HepG2 (cell line): ENCODE data around the gene MED9. TPM values are rescaled to one million over a fixed set of nuclear protein-coding genes. Genes with fewer than 3 reads are reported as not detected.
A peak's percentile ranks its signal among the peaks of the same experiment; 100 is the strongest.

Source experiments
- ARID4A ChIP-seq: sonication (generic); formaldehyde crosslinking; IDR thresholded peaks from 2 replicates; pipeline ENCODE4 v1.5.0; 2020; ENCODE audit warnings: mild to moderate bottlenecking, missing genetic modification reagents, borderline replicate concordance
- GTF3A ChIP-seq: sonication (generic); formaldehyde crosslinking; conservative IDR thresholded peaks from 2 replicates; pipeline ENCODE4 v1.4.0; 2020; ENCODE audit warnings: mild to moderate bottlenecking, missing genetic modification reagents
- MED1 ChIP-seq: sonication (generic); formaldehyde crosslinking; IDR thresholded peaks from 2 replicates; pipeline ENCODE4 v1.4.0; 2020; ENCODE audit warnings: missing genetic modification reagents
- NONO ChIP-seq, 2 experiments: fragments of 450-650 bp in 1 of 2; sonication (generic) in 1 of 2; formaldehyde crosslinking in 1 of 2; IDR thresholded peaks in 1 of 2; conservative IDR thresholded peaks in 1 of 2; 2 replicates each; pipeline versions ENCODE4 v1.6.1 to v1.8.0; 2017 to 2022; ENCODE audit warnings: mild to moderate bottlenecking in 1 of 2, missing genetic modification reagents in 1 of 2, moderate library complexity in 1 of 2
- PCBP1 ChIP-seq: fragments of 200-400 bp; formaldehyde crosslinking; IDR thresholded peaks from 2 replicates; pipeline ENCODE4 v1.6.1; 2017; ENCODE audit warnings: mild to moderate bottlenecking, low read depth, low read length, borderline replicate concordance
- SPEN ChIP-seq: sonication (generic); formaldehyde crosslinking; IDR thresholded peaks from 2 replicates; pipeline ENCODE4 v1.5.1; 2020; ENCODE audit warnings: low read depth, mild to moderate bottlenecking, missing genetic modification reagents
- THYN1 ChIP-seq: sonication (generic); formaldehyde crosslinking; IDR thresholded peaks from 2 replicates; pipeline ENCODE4 v1.8.1; 2023; ENCODE audit warnings: low read depth, mild to moderate bottlenecking, moderate library complexity, missing genetic modification reagents, borderline replicate concordance
- WIZ ChIP-seq: sonication (generic); formaldehyde crosslinking; IDR thresholded peaks from 2 replicates; pipeline ENCODE4 v1.5.1; 2020; ENCODE audit warnings: mild to moderate bottlenecking, missing genetic modification reagents
- ZFP37 ChIP-seq: sonication (generic); formaldehyde crosslinking; IDR thresholded peaks from 2 replicates; pipeline ENCODE4 v1.4.0; 2020; ENCODE audit warnings: missing genetic modification reagents, borderline replicate concordance
- ZNF263 ChIP-seq: sonication (generic); formaldehyde crosslinking; IDR thresholded peaks from 2 replicates; pipeline ENCODE4 v1.4.0; 2020; ENCODE audit warnings: missing genetic modification reagents
- ZNF496 ChIP-seq: sonication (generic); formaldehyde crosslinking; IDR thresholded peaks from 2 replicates; pipeline ENCODE4 v1.8.1; 2023; ENCODE audit warnings: mild to moderate bottlenecking, moderate library complexity, missing genetic modification reagents; ENCODE audit not compliant: insufficient replicate concordance
- ZNF510 ChIP-seq: sonication (generic); formaldehyde crosslinking; IDR thresholded peaks from 2 replicates; pipeline ENCODE4 v1.4.0; 2020; ENCODE audit warnings: low read depth, mild to moderate bottlenecking, missing genetic modification reagents
- ZNF776 ChIP-seq: sonication (generic); formaldehyde crosslinking; IDR thresholded peaks from 2 replicates; pipeline ENCODE4 v1.4.0; 2020; ENCODE audit warnings: mild to moderate bottlenecking, missing genetic modification reagents
- polyA plus RNA-seq, 8 experiments: library from polyadenylated mRNA; depleted of rRNA in 3 of 8; stranded (reverse) in 7 of 8; unstranded in 1 of 8; fragments of >200 nt; fragmentation: Illumina TruSeq in 4 of 8; extraction: Trizol in 4 of 8; gene quantifications; 2 replicates each; pipeline versions ENCODE4 v1.2.1 to v1.2.3, GENCODE V29; 2011 to 2016; ENCODE audit warnings: low read depth in 4 of 8, missing spikeins in 1 of 8, mixed read lengths in 1 of 8; ENCODE audit not compliant: insufficient read depth in 1 of 8
- total RNA-seq, 5 experiments: library from RNA; depleted of rRNA; stranded (reverse); fragments of >200 nt; fragmentation: Illumina TruSeq; extraction: Trizol; gene quantifications; 2 replicates each; pipeline ENCODE4 v1.2.3, GENCODE V29; 2016; ENCODE audit warnings: low read depth in 1 of 5
- TF ChIP-seq, protein P1 (sequence below): sonication (generic); formaldehyde crosslinking; IDR thresholded peaks from 2 replicates; pipeline ENCODE4 v1.4.0; 2020; ENCODE audit warnings: low read depth, missing genetic modification reagents
- TF ChIP-seq, protein P2 (sequence below): IDR thresholded peaks from 2 replicates; pipeline ENCODE4 v1.6.1; 2012; ENCODE audit warnings: inconsistent platforms
- TF ChIP-seq, protein P3 (sequence below): sonication (generic); formaldehyde crosslinking; conservative IDR thresholded peaks from 2 replicates; pipeline ENCODE4 v1.8.0; 2022; ENCODE audit warnings: missing genetic modification reagents

MED9 gene
- total and polyA plus RNA-seq, 2 of the 13 experiments (the other 11 are each of a cell fraction or from before 2014, with no cell fraction given), result 11.9 to 15.1 TPM

DNA sequence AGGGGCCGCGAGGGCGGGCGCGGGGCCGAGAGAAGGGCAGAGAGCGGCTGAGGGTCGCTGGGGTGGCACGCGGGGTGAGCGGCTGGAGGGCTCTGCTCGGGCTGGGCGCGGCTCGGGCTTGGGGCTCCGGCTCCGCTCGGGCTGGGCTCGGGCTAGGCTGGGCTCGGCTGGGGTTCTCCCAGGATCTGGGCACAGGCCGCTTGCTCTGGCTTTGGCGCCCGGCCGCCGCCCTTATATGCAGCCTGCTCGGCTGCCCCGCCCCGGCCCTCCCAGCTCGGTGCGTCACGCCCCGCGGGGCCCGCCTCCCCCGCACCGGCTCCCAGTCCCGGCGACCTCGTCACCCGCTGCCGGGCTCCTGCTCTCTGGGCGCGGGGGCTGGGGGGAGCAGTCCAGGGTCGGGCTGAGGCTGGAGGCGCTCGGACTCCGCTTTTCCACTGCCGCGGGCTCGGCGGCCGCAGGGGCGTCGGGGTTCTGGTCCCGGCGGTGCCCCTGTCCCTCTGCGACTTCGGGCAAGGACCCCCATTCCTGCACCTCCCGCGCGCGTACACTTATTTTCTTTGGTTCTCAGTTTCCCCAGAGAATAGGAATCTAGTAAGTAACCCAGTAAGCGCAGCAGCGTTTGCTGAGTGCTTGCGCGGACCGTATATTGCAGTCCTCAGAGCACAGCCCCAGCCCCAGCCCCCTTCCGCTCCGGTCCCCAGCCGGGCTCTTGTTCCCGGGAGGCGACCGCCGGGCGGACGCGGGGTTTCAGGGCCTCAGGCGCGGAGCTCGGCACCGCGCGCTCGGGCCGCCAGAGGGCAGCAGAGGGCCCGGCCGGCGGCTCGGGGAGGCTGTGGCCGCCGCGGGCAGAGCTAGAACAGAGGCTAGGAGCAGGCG, 19.6 kb downstream of the MED9 start, which contains the start of gene RASD1 (continued):
- TF ChIP-seq NONO (IDR thresholded peaks at IDR 0.05), result no peak
- no peak for TF ChIP-seq NONO (CRISPR knock-in tag; conservative IDR thresholded peaks at IDR 0.05)
- TF ChIP-seq SPEN, result no peak
- no peak for TF ChIP-seq ZNF496
- no peak for TF ChIP-seq PCBP1
- TF ChIP-seq ZNF776, result no peak
- 0 out of 2 replicates have a peak, but pooled peaks have one; percentile 15 for TF ChIP-seq WIZ
- TF ChIP-seq GTF3A (CRISPR knock-in tag), result no peak
- TF ChIP-seq, protein P1, sequence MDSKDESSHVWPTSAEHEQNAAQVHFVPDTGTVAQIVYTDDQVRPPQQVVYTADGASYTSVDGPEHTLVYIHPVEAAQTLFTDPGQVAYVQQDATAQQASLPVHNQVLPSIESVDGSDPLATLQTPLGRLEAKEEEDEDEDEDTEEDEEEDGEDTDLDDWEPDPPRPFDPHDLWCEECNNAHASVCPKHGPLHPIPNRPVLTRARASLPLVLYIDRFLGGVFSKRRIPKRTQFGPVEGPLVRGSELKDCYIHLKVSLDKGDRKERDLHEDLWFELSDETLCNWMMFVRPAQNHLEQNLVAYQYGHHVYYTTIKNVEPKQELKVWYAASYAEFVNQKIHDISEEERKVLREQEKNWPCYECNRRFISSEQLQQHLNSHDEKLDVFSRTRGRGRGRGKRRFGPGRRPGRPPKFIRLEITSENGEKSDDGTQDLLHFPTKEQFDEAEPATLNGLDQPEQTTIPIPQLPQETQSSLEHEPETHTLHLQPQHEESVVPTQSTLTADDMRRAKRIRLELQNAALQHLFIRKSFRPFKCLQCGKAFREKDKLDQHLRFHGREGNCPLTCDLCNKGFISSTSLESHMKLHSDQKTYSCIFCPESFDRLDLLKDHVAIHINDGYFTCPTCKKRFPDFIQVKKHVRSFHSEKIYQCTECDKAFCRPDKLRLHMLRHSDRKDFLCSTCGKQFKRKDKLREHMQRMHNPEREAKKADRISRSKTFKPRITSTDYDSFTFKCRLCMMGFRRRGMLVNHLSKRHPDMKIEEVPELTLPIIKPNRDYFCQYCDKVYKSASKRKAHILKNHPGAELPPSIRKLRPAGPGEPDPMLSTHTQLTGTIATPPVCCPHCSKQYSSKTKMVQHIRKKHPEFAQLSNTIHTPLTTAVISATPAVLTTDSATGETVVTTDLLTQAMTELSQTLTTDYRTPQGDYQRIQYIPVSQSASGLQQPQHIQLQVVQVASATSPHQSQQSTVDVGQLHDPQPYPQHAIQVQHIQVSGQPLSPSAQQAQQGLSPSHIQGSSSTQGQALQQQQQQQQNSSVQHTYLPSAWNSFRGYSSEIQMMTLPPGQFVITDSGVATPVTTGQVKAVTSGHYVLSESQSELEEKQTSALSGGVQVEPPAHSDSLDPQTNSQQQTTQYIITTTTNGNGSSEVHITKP (CRISPR knock-in tag), result no peak
- TF ChIP-seq THYN1 (CRISPR knock-in tag), result no peak
- peak; percentile 65; the same call in 1 of the 2 replicates for TF ChIP-seq ZNF263 (CRISPR knock-in tag)
- TF ChIP-seq, protein P2, sequence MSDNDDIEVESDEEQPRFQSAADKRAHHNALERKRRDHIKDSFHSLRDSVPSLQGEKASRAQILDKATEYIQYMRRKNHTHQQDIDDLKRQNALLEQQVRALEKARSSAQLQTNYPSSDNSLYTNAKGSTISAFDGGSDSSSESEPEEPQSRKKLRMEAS, result peak; percentile 37; the same call in 1 of the 2 replicates
- peak; percentile 42 for TF ChIP-seq MED1 (CRISPR knock-in tag)
- peak; percentile 83; the same call in 1 of the 2 replicates for TF ChIP-seq ZNF510 (CRISPR knock-in tag)
- TF ChIP-seq ARID4A, result peak; percentile 67; the same call in 1 of the 2 replicates
- TF ChIP-seq, protein P3, sequence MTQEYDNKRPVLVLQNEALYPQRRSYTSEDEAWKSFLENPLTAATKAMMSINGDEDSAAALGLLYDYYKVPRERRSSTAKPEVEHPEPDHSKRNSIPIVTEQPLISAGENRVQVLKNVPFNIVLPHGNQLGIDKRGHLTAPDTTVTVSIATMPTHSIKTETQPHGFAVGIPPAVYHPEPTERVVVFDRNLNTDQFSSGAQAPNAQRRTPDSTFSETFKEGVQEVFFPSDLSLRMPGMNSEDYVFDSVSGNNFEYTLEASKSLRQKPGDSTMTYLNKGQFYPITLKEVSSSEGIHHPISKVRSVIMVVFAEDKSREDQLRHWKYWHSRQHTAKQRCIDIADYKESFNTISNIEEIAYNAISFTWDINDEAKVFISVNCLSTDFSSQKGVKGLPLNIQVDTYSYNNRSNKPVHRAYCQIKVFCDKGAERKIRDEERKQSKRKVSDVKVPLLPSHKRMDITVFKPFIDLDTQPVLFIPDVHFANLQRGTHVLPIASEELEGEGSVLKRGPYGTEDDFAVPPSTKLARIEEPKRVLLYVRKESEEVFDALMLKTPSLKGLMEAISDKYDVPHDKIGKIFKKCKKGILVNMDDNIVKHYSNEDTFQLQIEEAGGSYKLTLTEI (CRISPR knock-in tag), result no peak
- no peak; the same call in 1 of the 2 replicates for TF ChIP-seq ZFP37
